HG03045 (cell line): ENCODE results near the gene FCRL6.

Source experiments
- ATAC-seq: cut with Tn5 transposase; IDR thresholded peaks from one replicate; pipeline ENCODE4 v1.9.1; 2021; ENCODE audit warnings: mild to moderate bottlenecking, moderate library complexity; ENCODE audit not compliant: unreplicated experiment

Gene FCRL6

GRCh38 chr1:159862031-159862430 is 59.9 kb downstream of the FCRL6 start:
- ATAC-seq, result no peak

- no peak for ATAC-seq
These were observed 60.4 kb downstream of the FCRL6 start, which contains the start of gene VSIG8 for GRCh38 chr1:159862557-159862956. VSIG8 (minus strand) TSS chr1:159862657; CDS start chr1:159862521, 136 bp downstream.

DNA sequence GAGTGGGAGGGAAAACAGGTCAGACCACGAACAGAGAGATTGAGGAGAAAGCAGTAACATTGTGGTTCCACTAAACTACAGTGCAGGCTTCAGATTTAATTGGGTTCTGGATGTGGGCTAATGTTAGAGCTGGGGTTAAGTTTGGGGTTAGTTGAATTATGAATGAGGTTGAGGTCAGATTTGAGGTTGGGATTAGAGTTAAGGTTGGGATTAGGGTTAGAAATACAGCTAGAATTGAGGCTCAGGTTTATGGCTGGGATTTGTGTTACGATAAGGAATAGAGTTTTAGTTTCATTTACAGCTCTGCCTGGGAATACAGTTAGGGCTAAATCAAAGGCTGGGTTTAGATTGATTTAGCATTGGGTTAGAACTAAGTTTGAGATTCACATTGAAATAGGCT is 62.1 kb downstream of the FCRL6 start:
- ATAC-seq, result no peak
